Measurements from ENCODE around the gene TAF1C.

DNA sequence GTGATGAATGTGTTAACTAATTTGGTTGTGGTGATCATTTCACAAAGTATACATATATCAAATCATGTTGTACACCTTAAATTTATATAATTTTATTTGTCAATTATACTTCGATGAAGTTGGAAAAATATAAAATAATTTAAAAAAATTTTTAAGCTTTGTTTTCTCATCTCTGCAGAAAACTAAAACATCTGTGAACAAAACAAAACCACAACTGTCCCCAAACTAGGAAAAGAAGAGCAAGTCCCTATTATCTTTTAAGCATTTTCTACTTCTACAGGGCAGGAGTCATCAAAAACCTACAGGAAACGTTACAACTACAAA lies 48.4 kb downstream of the TAF1C start:
- TF ChIP-seq, protein P1, sequence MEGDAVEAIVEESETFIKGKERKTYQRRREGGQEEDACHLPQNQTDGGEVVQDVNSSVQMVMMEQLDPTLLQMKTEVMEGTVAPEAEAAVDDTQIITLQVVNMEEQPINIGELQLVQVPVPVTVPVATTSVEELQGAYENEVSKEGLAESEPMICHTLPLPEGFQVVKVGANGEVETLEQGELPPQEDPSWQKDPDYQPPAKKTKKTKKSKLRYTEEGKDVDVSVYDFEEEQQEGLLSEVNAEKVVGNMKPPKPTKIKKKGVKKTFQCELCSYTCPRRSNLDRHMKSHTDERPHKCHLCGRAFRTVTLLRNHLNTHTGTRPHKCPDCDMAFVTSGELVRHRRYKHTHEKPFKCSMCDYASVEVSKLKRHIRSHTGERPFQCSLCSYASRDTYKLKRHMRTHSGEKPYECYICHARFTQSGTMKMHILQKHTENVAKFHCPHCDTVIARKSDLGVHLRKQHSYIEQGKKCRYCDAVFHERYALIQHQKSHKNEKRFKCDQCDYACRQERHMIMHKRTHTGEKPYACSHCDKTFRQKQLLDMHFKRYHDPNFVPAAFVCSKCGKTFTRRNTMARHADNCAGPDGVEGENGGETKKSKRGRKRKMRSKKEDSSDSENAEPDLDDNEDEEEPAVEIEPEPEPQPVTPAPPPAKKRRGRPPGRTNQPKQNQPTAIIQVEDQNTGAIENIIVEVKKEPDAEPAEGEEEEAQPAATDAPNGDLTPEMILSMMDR (conservative IDR thresholded peaks at IDR 0.05; ENCODE audit: low read depth, low read length), result no peak
- TF ChIP-seq MAFK (IDR thresholded peaks at IDR 0.05; ENCODE audit: low read depth, low read length) (no peak), RFX5 (IDR thresholded peaks at IDR 0.05; ENCODE audit: low read depth, low read length) (no peak)
- TF ChIP-seq, protein P2, sequence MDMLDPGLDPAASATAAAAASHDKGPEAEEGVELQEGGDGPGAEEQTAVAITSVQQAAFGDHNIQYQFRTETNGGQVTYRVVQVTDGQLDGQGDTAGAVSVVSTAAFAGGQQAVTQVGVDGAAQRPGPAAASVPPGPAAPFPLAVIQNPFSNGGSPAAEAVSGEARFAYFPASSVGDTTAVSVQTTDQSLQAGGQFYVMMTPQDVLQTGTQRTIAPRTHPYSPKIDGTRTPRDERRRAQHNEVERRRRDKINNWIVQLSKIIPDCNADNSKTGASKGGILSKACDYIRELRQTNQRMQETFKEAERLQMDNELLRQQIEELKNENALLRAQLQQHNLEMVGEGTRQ (IDR thresholded peaks at IDR 0.05; ENCODE audit: low read depth, low read length), result no peak
